ENCODE measurements around the gene PROZ. TPM values are rescaled to one million over a fixed set of nuclear protein-coding genes. Genes with fewer than 3 reads are reported as not detected.

PROZ gene
- total and polyA plus RNA-seq, 9 of the 15 experiments (the other 6 are each of a cell fraction or from before 2014, with no cell fraction given), result not detected

- TF ChIP-seq STAT6 (CRISPR knock-in tag; IDR thresholded peaks at IDR 0.05), result no peak
- TF ChIP-seq MEF2D (tag; conservative IDR thresholded peaks at IDR 0.05; ENCODE audit: low read depth), result no peak
- no peak for TF ChIP-seq SRSF1 (IDR thresholded peaks at IDR 0.05; ENCODE audit: low read depth, low read length)
- no peak for TF ChIP-seq NFXL1 (CRISPR knock-in tag; IDR thresholded peaks at IDR 0.05)
- TF ChIP-seq CHD2 (IDR thresholded peaks at IDR 0.05; ENCODE audit: low read depth, low read length), result no peak
- TF ChIP-seq EHMT2 (IDR thresholded peaks at IDR 0.05), result no peak
- 0 out of 2 replicates have a peak, but pooled peaks have one; percentile 29 for TF ChIP-seq POLR2A (conservative IDR thresholded peaks at IDR 0.05)
- no peak for TF ChIP-seq TGIF2 (CRISPR knock-in tag; IDR thresholded peaks at IDR 0.05)
- no peak for TF ChIP-seq DDX20 (tag; IDR thresholded peaks at IDR 0.05; ENCODE audit: low read depth)
- TF ChIP-seq CHCHD3 (CRISPR knock-in tag; IDR thresholded peaks at IDR 0.05), result no peak
- TF ChIP-seq RFX1 (IDR thresholded peaks at IDR 0.05), result peak; percentile 52
- TF ChIP-seq ZFPM2 (CRISPR knock-in tag; IDR thresholded peaks at IDR 0.05), result no peak
- TF ChIP-seq CREB3 (tag; conservative IDR thresholded peaks at IDR 0.05; ENCODE audit: low read depth), result no peak
- no peak for TF ChIP-seq CBX2 (IDR thresholded peaks at IDR 0.05; ENCODE audit: insufficient read depth, low read length, poor library complexity, severe bottlenecking)
- no peak for TF ChIP-seq PBX2 (CRISPR knock-in tag; IDR thresholded peaks at IDR 0.05; ENCODE audit: low read depth)
- peak; percentile 91 for TF ChIP-seq PBX2 (tag; conservative IDR thresholded peaks at IDR 0.05; ENCODE audit: low read depth)
- no peak for TF ChIP-seq FOXA3 (CRISPR knock-in tag; conservative IDR thresholded peaks at IDR 0.05 in 1 of 2, IDR thresholded peaks at IDR 0.05 in 1 of 2)
Observed at GRCh38 chr13:113187263-113187669, 28.8 kb downstream of the PROZ start (continued).

All from K562 (cell line).